DOHH2 (cell line): ENCODE data around the gene TRIM62.

Experiments
- H3F3A ChIP-seq: fragments of 200-600 bp; sonication (generic), shearing (Covaris generic); 2 replicates; pipeline ENCODE4 v1.6.0; 2016; ENCODE audit warnings: antibody characterized with exemption, mild to moderate bottlenecking; ENCODE audit not compliant: control insufficient read depth, insufficient read depth
- H3K27ac ChIP-seq: fragments of 200-600 bp; sonication (generic); 2 replicates; pipeline ENCODE4 v1.5.1; 2014; ENCODE audit warnings: low read depth, mild to moderate bottlenecking, low read length, moderate library complexity
- H3K27me3 ChIP-seq: fragments of 200-600 bp; sonication (generic); 2 replicates; pipeline ENCODE4 v1.6.1; 2014; ENCODE audit warnings: mild to moderate bottlenecking, low read length, mixed read lengths; ENCODE audit not compliant: control insufficient read depth
- H3K36me3 ChIP-seq: fragments of 200-600 bp; sonication (generic); 2 replicates; pipeline ENCODE4 v1.6.1; 2014; ENCODE audit warnings: mild to moderate bottlenecking, low read length, moderate library complexity, mixed read lengths; ENCODE audit not compliant: control insufficient read depth
- H3K4me1 ChIP-seq: fragments of 200-600 bp; sonication (generic); 2 replicates; pipeline ENCODE4 v1.6.1; 2014; ENCODE audit warnings: mild to moderate bottlenecking, low read length, mixed read lengths; ENCODE audit not compliant: control insufficient read depth
- H3K4me2 ChIP-seq: fragments of 200-600 bp; sonication (generic); 2 replicates; pipeline ENCODE4 v1.6.0; 2014; ENCODE audit warnings: mild to moderate bottlenecking, low read length, moderate library complexity
- H3K4me3 ChIP-seq: fragments of 200-600 bp; sonication (generic); 2 replicates; pipeline ENCODE4 v1.5.1; 2014; ENCODE audit warnings: mild to moderate bottlenecking, low read length, mixed read lengths
- H3K79me2 ChIP-seq: fragments of 200-600 bp; sonication (generic); 2 replicates; pipeline ENCODE4 v1.6.1; 2014; ENCODE audit warnings: mild to moderate bottlenecking, low read length, mixed read lengths; ENCODE audit not compliant: control insufficient read depth
- H3K9me2 ChIP-seq: fragments of 200-600 bp; sonication (generic); replicated peaks from 2 replicates; pipeline ENCODE4 v1.6.1; 2014; ENCODE audit warnings: mild to moderate bottlenecking, low read length, mixed read lengths; ENCODE audit not compliant: control insufficient read depth
- H3K9me3 ChIP-seq: fragments of 200-600 bp; sonication (generic); 2 replicates; pipeline ENCODE4 v1.6.1; 2014; ENCODE audit warnings: antibody characterized with exemption, low read length, mixed read lengths; ENCODE audit not compliant: control insufficient read depth, insufficient read depth
- H4K20me1 ChIP-seq: fragments of 200-600 bp; sonication (generic); 2 replicates; pipeline ENCODE4 v1.6.0; 2014; ENCODE audit warnings: low read depth, mild to moderate bottlenecking, antibody characterized with exemption, low read length, moderate library complexity; ENCODE audit not compliant: control insufficient read depth, insufficient read depth
- EZH2phosphoT487 ChIP-seq: fragments of 200-600 bp; sonication (generic); IDR thresholded peaks from 2 replicates; pipeline ENCODE4 v1.6.1; 2017; ENCODE audit warnings: borderline replicate concordance, mild to moderate bottlenecking, antibody characterized with exemption, low read length, moderate library complexity, mixed read lengths
- TF ChIP-seq, protein P1 (sequence below): fragments of 200-600 bp; sonication (generic); IDR thresholded peaks from one replicate; pipeline ENCODE4 v1.5.1; 2014; ENCODE audit warnings: antibody characterized with exemption, mild to moderate bottlenecking, low read depth, low read length; ENCODE audit not compliant: poor library complexity, severe bottlenecking

TRIM62 gene

DNA sequence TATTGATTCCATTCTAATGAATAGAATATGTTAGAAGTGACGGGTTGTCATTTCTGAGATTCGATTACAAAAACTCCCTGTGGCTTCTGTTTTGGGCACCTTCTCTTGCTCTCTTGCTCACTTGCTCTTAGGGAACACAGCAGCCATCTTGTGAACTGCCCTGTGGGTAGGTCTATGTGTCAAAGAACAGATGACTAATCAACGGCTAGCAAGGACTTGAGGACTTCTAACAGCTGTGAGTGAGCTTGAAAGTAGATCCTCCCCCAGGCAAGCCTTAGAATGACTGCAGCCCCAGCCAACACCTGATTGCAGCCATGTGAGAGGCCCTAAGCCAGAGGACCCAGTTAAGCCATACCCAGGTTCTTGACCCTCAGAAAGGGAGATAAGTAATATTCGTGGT lies 51.5 kb downstream of the TRIM62 start:
- H3F3A ChIP-seq: no peaks in the 10 kb centered on the region
- peaks cover 8% of the 10 kb centered on the region; the same call in 1 of the 2 replicates for H3K9me3 ChIP-seq
- H3K27me3 ChIP-seq: no peaks in the 10 kb centered on the region
- H3K9me2 ChIP-seq: no peaks in the 10 kb centered on the region
- H3K4me1 ChIP-seq: peaks cover 14% of the 10 kb centered on the region
- H3K36me3 ChIP-seq: no peaks in the 10 kb centered on the region
- no peaks in the 10 kb centered on the region for H4K20me1 ChIP-seq
- no peak overlapping the region for H3K27ac ChIP-seq
- TF ChIP-seq, protein P1, sequence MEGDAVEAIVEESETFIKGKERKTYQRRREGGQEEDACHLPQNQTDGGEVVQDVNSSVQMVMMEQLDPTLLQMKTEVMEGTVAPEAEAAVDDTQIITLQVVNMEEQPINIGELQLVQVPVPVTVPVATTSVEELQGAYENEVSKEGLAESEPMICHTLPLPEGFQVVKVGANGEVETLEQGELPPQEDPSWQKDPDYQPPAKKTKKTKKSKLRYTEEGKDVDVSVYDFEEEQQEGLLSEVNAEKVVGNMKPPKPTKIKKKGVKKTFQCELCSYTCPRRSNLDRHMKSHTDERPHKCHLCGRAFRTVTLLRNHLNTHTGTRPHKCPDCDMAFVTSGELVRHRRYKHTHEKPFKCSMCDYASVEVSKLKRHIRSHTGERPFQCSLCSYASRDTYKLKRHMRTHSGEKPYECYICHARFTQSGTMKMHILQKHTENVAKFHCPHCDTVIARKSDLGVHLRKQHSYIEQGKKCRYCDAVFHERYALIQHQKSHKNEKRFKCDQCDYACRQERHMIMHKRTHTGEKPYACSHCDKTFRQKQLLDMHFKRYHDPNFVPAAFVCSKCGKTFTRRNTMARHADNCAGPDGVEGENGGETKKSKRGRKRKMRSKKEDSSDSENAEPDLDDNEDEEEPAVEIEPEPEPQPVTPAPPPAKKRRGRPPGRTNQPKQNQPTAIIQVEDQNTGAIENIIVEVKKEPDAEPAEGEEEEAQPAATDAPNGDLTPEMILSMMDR: no peak
- no peak for TF ChIP-seq EZH2phosphoT487
- H3K4me3 ChIP-seq: no peak overlapping the region
- no peaks in the 10 kb centered on the region for H3K79me2 ChIP-seq
- no peak overlapping the region for H3K4me2 ChIP-seq

DNA sequence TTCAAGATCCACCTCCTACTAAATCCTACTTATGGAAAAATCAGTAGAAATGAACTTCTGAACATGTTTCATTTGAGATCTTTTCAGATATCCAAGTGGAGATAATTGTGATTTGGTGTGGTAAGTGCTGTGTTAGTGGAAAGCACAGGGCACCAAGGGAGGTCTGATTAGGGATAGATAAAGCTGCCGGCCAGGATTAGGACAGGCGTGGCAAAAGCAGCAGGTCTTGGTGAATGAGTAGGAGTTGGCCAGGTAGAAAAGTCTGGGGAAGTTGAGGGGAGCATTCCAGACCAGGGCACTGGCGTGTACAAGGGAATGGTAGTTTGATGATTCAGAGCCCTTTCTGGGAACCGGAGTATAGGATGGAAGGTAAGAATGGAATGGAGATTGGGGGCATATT lies 53.1 kb downstream of the TRIM62 start:
- H3K27ac ChIP-seq: no peak overlapping the region
- H3K9me3 ChIP-seq: peaks cover 12% of the 10 kb centered on the region; the same call in 1 of the 2 replicates

GRCh38 chr1:33127001-33127823 lies 54.6 kb downstream of the TRIM62 start:
- Histone ChIP-seq H3K27me3 (no peaks in the 10 kb centered on the region), H3K4me2 (peak overlapping the region; percentile 71), H4K20me1 (no peaks in the 10 kb centered on the region), H3K4me1 (peaks cover 14% of the 10 kb centered on the region), H3K27ac (no peak overlapping the region), H3K79me2 (no peaks in the 10 kb centered on the region), H3K9me3 (peaks cover 12% of the 10 kb centered on the region; the same call in 1 of the 2 replicates), H3K36me3 (no peaks in the 10 kb centered on the region), H3F3A (no peaks in the 10 kb centered on the region), H3K4me3 (peak overlapping the region; percentile 73), H3K9me2 (no peaks in the 10 kb centered on the region)
- TF ChIP-seq EZH2phosphoT487: no peak
- TF ChIP-seq, protein P1: peak; percentile 95

More for the DNA sequence above, 53.1 kb downstream of the TRIM62 start:
- Histone ChIP-seq H4K20me1 (no peaks in the 10 kb centered on the region), H3F3A (no peaks in the 10 kb centered on the region), H3K36me3 (no peaks in the 10 kb centered on the region), H3K4me2 (no peak overlapping the region), H3K9me2 (no peaks in the 10 kb centered on the region), H3K27me3 (no peaks in the 10 kb centered on the region), H3K4me1 (peaks cover 14% of the 10 kb centered on the region), H3K79me2 (no peaks in the 10 kb centered on the region), H3K4me3 (no peak overlapping the region)
- TF ChIP-seq, protein P1: no peak
- no peak for TF ChIP-seq EZH2phosphoT487
